HFFc6 (cell line): ENCODE data around the gene OGFOD3. TPM values are rescaled to one million over a fixed set of nuclear protein-coding genes. Genes with fewer than 3 reads are reported as not detected.

Experiments
- DNase-seq: peaks from one replicate; pipeline ENCODE4 v3.0.0-alpha.2; 2018
- H3K27ac Mint-ChIP-seq: 2 replicates; pipeline ENCODE4 v1.8.0; 2020; ENCODE audit warnings: mild to moderate bottlenecking, mixed read lengths
- H3K27me3 Mint-ChIP-seq: 2 replicates; pipeline ENCODE4 v1.8.0; 2021; ENCODE audit warnings: mild to moderate bottlenecking, moderate library complexity, mixed read lengths; ENCODE audit not compliant: insufficient read depth
- H3K36me3 Mint-ChIP-seq: 2 replicates; pipeline ENCODE4 v1.8.0; 2021; ENCODE audit warnings: low read depth, mixed read lengths
- H3K4me1 Mint-ChIP-seq: 2 replicates; pipeline ENCODE4 v1.8.0; 2020; ENCODE audit warnings: low read depth, mixed read lengths
- H3K4me3 Mint-ChIP-seq: 2 replicates; pipeline ENCODE4 v1.8.0; 2020; ENCODE audit warnings: mild to moderate bottlenecking, moderate library complexity, mixed read lengths
- H3K9me3 Mint-ChIP-seq: 2 replicates; pipeline ENCODE4 v1.8.0; 2020; ENCODE audit warnings: mild to moderate bottlenecking, mixed read lengths
- total RNA-seq, 6 experiments: library from RNA; stranded (reverse); fragmentation: NEBNext Ultra II Directional; extraction: Animal tissue kit (Norgen Biotek cat#: 25700); gene quantifications; 2 replicates in 1 of 6; 3 replicates in 5 of 6; pipeline ENCODE4 v1.2.3, GENCODE V29; 2021
- TF ChIP-seq, protein P1 (sequence below): fragments of 200-600 bp; sonication (generic); IDR thresholded peaks from 2 replicates; pipeline ENCODE4 v1.5.0; 2021; ENCODE audit warnings: antibody characterized with exemption, mild to moderate bottlenecking

Gene OGFOD3
- total RNA-seq, 6 experiments from 2014 or later, result 26.5 to 31.2 (median 27.9) TPM

DNA sequence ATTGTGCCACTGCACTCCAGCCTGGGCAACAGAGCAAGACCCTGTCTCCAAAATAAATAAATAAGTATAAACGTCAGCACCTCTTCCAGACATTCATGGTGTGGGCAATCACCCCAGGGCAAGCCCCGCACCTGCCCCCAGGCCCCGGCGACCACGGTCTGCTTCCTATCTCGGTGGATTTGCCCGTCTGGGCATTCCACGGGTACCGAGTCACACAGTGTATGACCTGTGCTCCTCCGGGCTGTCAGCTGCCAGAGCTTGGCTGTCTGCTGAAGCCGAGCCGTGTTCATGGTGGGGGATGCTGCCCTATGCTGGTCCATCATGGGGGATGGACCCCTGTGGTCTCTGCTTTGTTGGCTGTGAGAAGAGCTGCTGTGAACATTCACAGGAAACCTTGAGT, 16.7 kb upstream of the OGFOD3 start:
- Mint-ChIP-seq H3K27ac (no peak overlapping the region), H3K36me3 (no peaks in the 10 kb centered on the region), H3K27me3 (peaks cover 1% of the 10 kb centered on the region; the same call in 1 of the 2 replicates), H3K9me3 (no peaks in the 10 kb centered on the region), H3K4me1 (peaks cover 7% of the 10 kb centered on the region), H3K4me3 (no peak overlapping the region)
- TF ChIP-seq, protein P1, sequence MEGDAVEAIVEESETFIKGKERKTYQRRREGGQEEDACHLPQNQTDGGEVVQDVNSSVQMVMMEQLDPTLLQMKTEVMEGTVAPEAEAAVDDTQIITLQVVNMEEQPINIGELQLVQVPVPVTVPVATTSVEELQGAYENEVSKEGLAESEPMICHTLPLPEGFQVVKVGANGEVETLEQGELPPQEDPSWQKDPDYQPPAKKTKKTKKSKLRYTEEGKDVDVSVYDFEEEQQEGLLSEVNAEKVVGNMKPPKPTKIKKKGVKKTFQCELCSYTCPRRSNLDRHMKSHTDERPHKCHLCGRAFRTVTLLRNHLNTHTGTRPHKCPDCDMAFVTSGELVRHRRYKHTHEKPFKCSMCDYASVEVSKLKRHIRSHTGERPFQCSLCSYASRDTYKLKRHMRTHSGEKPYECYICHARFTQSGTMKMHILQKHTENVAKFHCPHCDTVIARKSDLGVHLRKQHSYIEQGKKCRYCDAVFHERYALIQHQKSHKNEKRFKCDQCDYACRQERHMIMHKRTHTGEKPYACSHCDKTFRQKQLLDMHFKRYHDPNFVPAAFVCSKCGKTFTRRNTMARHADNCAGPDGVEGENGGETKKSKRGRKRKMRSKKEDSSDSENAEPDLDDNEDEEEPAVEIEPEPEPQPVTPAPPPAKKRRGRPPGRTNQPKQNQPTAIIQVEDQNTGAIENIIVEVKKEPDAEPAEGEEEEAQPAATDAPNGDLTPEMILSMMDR, result no peak
- no peak for DNase-seq

DNA sequence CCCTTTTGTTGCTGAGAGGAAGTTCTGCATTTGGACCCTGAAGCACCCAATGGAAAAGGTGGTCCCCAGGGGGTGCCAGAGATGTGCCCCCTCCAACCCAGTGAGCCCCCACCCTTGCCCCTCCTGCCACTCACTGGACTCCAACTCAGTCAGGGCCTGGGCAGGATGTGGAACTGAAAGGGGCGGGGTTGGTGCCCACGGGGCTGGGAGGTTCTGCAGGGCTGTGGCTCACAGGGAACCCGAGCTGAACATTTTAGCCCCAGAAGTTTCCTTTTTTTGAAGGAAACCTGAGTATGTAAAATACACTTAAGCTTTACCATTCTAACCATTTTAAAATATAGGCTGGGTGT, 15.8 kb upstream of the OGFOD3 start:
- DNase-seq, result no peak
- H3K9me3 Mint-ChIP-seq, result no peaks in the 10 kb centered on the region
- TF ChIP-seq, protein P1, result no peak
- no peaks in the 10 kb centered on the region for H3K36me3 Mint-ChIP-seq
- no peak overlapping the region for H3K27ac Mint-ChIP-seq
- H3K4me3 Mint-ChIP-seq, result no peak overlapping the region
- peaks cover 13% of the 10 kb centered on the region for H3K4me1 Mint-ChIP-seq
- H3K27me3 Mint-ChIP-seq, result peaks cover 7% of the 10 kb centered on the region

DNA sequence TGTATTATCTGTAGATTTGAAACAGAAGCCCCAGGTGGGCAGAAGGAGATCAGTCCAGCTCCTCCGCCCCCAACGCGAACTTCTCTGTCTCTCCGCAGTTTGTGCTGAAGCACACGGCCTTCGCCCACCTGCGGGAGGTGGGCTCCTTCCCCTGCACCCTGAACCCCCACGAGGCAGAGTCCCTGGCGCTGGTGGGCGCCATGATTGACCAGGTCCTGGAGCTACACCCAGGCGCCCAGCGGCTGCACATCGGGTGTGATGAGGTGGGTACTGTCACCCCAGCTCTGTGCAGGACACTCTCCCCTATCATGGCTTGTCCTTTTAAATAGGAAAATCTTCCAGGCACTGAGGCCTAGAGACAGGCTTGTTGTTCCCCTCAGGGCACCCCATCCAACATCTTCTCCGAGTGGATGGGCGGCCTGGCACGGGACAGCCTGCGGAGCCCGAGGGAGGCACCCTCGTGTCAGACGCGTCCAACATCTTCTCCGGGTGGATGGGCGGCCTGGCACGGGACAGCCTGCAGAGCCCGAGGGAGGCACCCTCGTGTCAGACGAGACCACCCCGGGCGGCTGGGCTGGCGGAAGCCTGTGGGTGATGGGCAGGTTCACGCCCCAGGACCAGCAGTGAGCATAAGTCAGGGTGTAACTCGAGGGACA, 15.3 kb upstream of the OGFOD3 start:
- peaks cover 13% of the 10 kb centered on the region for H3K4me1 Mint-ChIP-seq
- no peaks in the 10 kb centered on the region for H3K9me3 Mint-ChIP-seq
- H3K27me3 Mint-ChIP-seq, result peaks cover 7% of the 10 kb centered on the region
- no peak overlapping the region for H3K4me3 Mint-ChIP-seq
- TF ChIP-seq, protein P1, result no peak
- DNase-seq, result no peak
- no peak overlapping the region for H3K27ac Mint-ChIP-seq
- H3K36me3 Mint-ChIP-seq, result no peaks in the 10 kb centered on the region

DNA sequence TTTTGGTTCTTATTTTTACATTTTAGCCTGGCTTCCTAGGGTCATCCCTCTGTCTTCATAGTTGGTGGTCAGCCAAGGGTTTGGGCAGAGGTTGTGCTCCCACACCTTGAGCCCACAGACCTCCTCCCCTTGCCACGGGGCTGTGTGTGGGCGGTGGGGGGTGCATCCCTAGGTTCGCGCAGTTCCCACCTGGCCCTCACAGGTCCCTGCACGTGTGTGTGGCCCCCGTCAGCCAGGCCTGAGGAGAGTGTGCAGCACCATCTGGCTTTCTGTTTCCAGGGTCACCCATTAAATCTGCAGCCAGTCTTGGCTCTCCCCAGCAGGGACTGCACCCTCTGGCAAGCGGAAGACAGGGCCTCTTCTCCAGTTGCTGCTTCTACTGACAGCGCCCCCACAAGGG, 13.6 kb upstream of the OGFOD3 start:
- no peaks in the 10 kb centered on the region for H3K9me3 Mint-ChIP-seq
- H3K4me1 Mint-ChIP-seq, result peaks cover 13% of the 10 kb centered on the region
- no peak overlapping the region for H3K4me3 Mint-ChIP-seq
- TF ChIP-seq, protein P1, result no peak
- H3K36me3 Mint-ChIP-seq, result no peaks in the 10 kb centered on the region
- peaks cover 7% of the 10 kb centered on the region for H3K27me3 Mint-ChIP-seq
- DNase-seq, result no peak
- H3K27ac Mint-ChIP-seq, result no peak overlapping the region

DNA sequence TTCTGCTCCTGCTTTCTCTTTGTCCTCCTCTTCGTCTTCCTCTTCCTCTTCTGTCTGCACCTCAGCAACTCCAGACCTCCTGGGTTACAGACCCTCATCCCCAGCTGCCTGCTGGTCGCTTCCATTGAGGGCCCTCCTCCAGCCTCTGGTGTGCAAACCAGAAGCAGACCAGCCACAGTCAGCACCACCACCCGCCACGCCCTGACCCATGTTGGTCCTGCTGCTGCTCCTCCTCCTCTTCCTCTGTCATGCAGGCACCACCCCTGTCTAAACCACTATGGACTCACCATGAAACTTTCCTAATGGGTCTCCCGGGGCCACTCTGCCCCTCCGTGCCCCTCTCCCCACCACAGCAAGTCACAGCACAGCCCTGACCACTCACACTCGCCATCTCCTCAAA, 11.4 kb upstream of the OGFOD3 start:
- H3K4me1 Mint-ChIP-seq, result peaks cover 7% of the 10 kb centered on the region; the same call in 1 of the 2 replicates
- H3K4me3 Mint-ChIP-seq, result no peak overlapping the region
- TF ChIP-seq, protein P1, result no peak
- H3K27me3 Mint-ChIP-seq, result peaks cover 11% of the 10 kb centered on the region
- no peak for DNase-seq
- no peaks in the 10 kb centered on the region for H3K36me3 Mint-ChIP-seq
- H3K9me3 Mint-ChIP-seq, result no peaks in the 10 kb centered on the region
- H3K27ac Mint-ChIP-seq, result no peak overlapping the region
